Measurements from ENCODE around the gene PYGB. TPM values are rescaled to one million over a fixed set of nuclear protein-coding genes. Genes with fewer than 3 reads are reported as not detected.

PYGB gene
- total and polyA plus RNA-seq, 8 donors: 17.4 to 37.2 (median 24.2) TPM

DNA sequence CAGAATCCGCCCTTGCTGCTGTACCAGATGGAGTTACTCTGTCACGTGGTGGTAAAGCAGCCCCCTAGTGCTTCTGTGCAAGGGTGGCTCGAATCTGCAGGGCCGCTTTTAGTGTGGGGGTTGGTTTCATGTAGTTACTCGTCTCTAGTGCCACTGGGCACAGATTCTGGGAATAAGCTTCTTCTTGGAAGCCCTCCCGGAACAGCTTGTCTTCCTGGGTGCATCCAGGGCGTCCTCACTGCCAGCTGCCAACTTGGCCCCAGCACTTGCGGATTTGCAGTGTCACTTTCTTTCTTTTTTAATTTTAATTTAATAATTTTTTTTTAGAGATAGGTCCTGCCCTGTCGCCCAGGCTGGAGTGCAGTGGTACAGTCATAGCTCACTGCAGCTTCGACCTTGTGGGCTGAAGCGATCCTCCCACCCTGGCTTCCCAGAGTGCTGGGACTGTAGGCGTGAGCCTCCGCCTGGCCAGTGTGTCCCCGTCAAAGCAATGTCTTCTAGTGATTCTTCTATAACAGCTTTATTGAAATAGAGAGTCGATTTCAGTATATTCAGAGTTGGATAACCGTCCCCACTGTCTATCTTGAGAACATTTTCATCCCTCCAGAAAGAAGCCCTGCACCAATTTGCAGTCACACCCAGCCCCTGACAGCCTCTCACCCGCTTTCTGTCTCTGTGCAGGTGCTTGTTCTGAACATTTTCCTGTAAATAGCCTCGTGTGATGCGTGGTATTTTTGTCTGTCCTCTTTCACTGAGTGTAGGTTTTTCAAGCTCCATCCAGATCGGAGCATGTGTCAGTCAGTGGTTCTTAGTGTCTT is 25.9 kb downstream of the PYGB start:
- intact Hi-C loops (cut with DNase I): no loop called here
- TF ChIP-seq, protein P1, sequence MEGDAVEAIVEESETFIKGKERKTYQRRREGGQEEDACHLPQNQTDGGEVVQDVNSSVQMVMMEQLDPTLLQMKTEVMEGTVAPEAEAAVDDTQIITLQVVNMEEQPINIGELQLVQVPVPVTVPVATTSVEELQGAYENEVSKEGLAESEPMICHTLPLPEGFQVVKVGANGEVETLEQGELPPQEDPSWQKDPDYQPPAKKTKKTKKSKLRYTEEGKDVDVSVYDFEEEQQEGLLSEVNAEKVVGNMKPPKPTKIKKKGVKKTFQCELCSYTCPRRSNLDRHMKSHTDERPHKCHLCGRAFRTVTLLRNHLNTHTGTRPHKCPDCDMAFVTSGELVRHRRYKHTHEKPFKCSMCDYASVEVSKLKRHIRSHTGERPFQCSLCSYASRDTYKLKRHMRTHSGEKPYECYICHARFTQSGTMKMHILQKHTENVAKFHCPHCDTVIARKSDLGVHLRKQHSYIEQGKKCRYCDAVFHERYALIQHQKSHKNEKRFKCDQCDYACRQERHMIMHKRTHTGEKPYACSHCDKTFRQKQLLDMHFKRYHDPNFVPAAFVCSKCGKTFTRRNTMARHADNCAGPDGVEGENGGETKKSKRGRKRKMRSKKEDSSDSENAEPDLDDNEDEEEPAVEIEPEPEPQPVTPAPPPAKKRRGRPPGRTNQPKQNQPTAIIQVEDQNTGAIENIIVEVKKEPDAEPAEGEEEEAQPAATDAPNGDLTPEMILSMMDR (IDR thresholded peaks at IDR 0.05): no peak
- no peaks in the 10 kb centered on the region for H3K4me1 ChIP-seq
- peak in 3 of 6 donors; percentile 6 to 20 (median 17) for DNase-seq
- no peak overlapping the region for H3K4me3 ChIP-seq
- FAIRE-seq: no peak
- ATAC-seq: no peak
- H3K36me3 ChIP-seq: peaks cover 4 to 41% (median 10%) of the 10 kb centered on the region in 3 donors
- no peaks in the 10 kb centered on the region for H3K9me3 ChIP-seq
- 93 to 95% methylated on average over 20 of the region's 20 CpGs for WGBS, 2 donors
- no peaks in the 10 kb centered on the region for H3K27me3 ChIP-seq
- no peak overlapping the region for H3K27ac ChIP-seq

DNA sequence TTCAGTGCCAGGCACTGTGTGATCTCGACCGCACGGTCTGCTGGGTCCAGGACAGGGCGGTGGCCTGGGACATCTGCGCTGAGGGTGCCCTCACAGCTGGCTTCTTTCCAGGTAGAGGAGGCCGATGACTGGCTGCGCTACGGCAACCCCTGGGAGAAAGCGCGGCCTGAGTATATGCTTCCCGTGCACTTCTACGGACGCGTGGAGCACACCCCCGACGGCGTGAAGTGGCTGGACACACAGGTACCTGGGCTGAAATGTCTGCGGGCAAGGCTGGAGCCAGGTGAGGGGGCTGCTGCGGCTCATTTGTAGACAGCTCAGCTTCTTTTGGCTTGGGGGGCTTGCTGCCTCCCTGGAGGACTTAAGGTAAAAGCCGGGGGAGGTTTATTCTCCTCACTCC is 26.6 kb downstream of the PYGB start:
- H3K36me3 ChIP-seq: peaks cover 4 to 41% (median 10%) of the 10 kb centered on the region in 3 donors
- no peaks in the 10 kb centered on the region for H3K4me1 ChIP-seq
- intact Hi-C loops (cut with DNase I): no loop called here
- DNase-seq: peak; percentile 1 to 42 (median 19)
- TF ChIP-seq, protein P1 (IDR thresholded peaks at IDR 0.05): no peak
- no peak for ATAC-seq
- no peaks in the 10 kb centered on the region for H3K27me3 ChIP-seq
- no peaks in the 10 kb centered on the region for H3K9me3 ChIP-seq
- H3K4me3 ChIP-seq: no peak overlapping the region
- H3K27ac ChIP-seq: no peak overlapping the region
- no peak for FAIRE-seq
- 92 to 95% methylated on average over 20 of the region's 20 CpGs for WGBS, 2 donors

DNA sequence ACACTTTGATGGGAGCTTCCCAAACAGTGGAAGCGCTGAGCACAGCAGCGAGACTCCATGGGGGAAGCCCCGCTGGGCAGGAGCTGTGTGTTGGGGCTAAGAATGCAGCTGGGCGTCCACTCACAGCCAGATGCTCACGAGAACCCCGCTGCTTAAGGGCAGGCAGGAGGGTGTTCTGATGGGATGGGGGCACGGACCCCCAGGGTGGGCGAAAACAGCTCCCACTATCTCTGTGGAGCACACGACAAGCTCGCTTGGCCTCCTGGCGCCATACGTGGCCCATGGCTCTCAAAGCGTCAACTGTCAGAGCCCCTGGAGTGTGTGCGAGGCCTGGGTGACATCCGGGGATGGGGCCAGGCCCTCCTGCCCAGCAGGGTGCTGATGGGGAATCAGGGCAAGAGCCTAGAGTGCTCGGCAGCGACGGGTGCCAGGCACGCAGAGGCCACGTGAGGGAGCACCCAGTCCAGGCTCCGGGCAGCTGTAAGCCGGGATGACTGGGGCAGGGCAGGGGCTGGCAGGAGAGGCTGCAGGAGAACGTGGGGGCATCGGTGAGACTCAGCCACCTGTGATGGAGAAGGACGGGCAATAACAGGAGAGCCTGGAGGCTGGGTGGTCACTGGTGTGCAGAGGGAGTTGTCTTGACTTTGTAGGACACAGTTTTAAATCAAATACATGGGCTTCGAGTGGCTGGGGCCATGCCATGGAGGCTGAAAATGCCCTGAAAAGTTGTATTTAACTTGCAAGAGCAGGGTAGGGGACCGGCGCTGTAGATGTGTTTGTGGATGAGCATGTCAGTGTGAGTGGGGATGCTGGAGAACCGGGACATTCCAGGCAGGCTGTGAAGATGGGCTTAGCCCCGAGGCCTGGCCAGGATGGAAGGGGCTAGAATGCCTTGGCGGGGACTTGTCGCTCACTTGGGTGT is 27.3 kb downstream of the PYGB start:
- Histone ChIP-seq H3K36me3 (peaks cover 4 to 36% (median 10%) of the 10 kb centered on the region in 3 donors), H3K4me3 (no peak overlapping the region), H3K27ac (no peak overlapping the region), H3K27me3 (no peaks in the 10 kb centered on the region), H3K9me3 (no peaks in the 10 kb centered on the region), H3K4me1 (no peaks in the 10 kb centered on the region)
- no peak for FAIRE-seq
- DNase-seq: peak in 5 of 6 donors; percentile 1 to 71 (median 9)
- TF ChIP-seq, protein P1 (IDR thresholded peaks at IDR 0.05): no peak
- ATAC-seq: no peak
- WGBS, 2 donors: 92 to 93% methylated on average over 32 of the region's 32 CpGs
- intact Hi-C loops (cut with DNase I): no loop called here

DNA sequence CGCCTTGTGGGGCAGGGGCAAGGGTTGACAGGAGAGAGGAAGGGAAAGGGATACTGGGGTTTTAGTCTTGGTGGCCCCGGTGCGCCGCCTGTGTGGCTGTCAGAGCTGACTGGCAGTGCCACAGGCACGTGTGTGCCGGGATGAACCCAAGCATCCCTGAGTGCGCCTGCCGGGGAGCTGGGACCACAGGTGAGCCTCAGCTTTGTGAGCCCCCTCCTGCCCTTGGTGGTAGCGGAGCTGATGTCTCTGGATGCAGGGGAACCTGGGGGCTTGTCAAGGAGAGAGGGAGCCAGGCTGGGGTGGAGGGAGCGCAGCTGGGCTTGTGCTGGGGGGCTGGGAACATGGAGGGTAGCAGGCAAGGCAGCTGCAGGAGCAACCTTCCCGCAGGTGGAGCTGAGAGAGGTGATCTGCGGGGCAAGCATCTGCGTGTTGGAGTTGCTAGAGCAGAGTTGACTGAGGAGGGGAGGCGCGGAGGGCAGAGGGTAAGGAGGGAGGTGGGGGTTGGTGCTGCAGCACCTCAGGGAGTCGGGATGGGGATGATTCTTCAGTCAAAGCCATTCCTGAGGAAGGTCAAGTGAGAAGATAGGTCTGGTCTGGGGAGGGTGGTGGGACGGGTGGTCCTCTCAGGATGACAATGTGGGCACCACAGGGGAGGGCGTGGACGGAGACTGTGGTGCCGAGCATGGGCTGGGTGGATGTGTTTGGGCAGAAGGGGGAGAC is 28.1 kb downstream of the PYGB start:
- peaks cover 0 to 4% (median 0%) of the 10 kb centered on the region in 3 donors for H3K4me1 ChIP-seq
- WGBS, 2 donors: 96 to 98% methylated on average over 19 to 20 of the region's 20 CpGs
- TF ChIP-seq, protein P1 (IDR thresholded peaks at IDR 0.05): no peak
- peak; percentile 1 to 55 (median 16) for DNase-seq
- intact Hi-C loops (cut with DNase I): no loop called here
- H3K36me3 ChIP-seq: peaks cover 4 to 36% (median 10%) of the 10 kb centered on the region in 3 donors
- ATAC-seq: no peak
- no peaks in the 10 kb centered on the region for H3K27me3 ChIP-seq
- no peak overlapping the region for H3K27ac ChIP-seq
- FAIRE-seq: no peak
- H3K4me3 ChIP-seq: no peak overlapping the region
- H3K9me3 ChIP-seq: no peaks in the 10 kb centered on the region

All from pancreas (tissue), 10 donors.